CD4-positive, alpha-beta memory T cell (primary cell): Measurements from ENCODE around the gene CES1. TPM values are rescaled to one million over a fixed set of nuclear protein-coding genes. Genes with fewer than 3 reads are reported as not detected.
"Not testable (repeated sequence)": the region's sequence is repeated elsewhere in the genome, so short reads cannot be mapped to it uniquely, and the experiment has no call there.

Experiments
- CTCF ChIA-PET: fragments of 350-600 bp; sonication (Branson Sonifier 250); formaldehyde crosslinking; loops from one replicate; lab custom pipeline; 2021; ENCODE audit warnings: inconsistent platforms; ENCODE audit not compliant: partially characterized antibody; lab: Charles Lee
- POLR2A ChIA-PET: fragments of 350-600 bp; sonication (Branson Sonifier 250); formaldehyde crosslinking; loops from one replicate; lab custom pipeline; 2021; ENCODE audit not compliant: partially characterized antibody; lab: Charles Lee
- DNase-seq, 5 donors: peaks; one replicate each; pipeline versions ENCODE4 v3.0.0 to v3.0.0-alpha.2; 2020 to 2022; ENCODE audit warnings: mixed read lengths in 1 of 5
- H3K27ac ChIP-seq: one replicate; pipeline ENCODE4 v1.7.0; 2013; ENCODE audit warnings: low read depth, low read length
- H3K27me3 ChIP-seq: 2 replicates; pipeline ENCODE4 v1.7.0; 2013; ENCODE audit warnings: mild to moderate bottlenecking, low read length, moderate library complexity; ENCODE audit not compliant: insufficient read depth
- H3K36me3 ChIP-seq: 2 replicates; pipeline ENCODE4 v1.7.0; 2013; ENCODE audit warnings: mild to moderate bottlenecking, low read length, moderate library complexity; ENCODE audit not compliant: insufficient read depth
- H3K4me1 ChIP-seq: 2 replicates; pipeline ENCODE4 v1.7.0; 2013; ENCODE audit warnings: mild to moderate bottlenecking, low read length, moderate library complexity; ENCODE audit not compliant: insufficient read depth
- H3K4me3 ChIP-seq, 2 donors: one replicate each; pipeline ENCODE4 v1.7.0; 2013; ENCODE audit warnings: low read length in 2 of 2, mild to moderate bottlenecking in 1 of 2
- H3K9me3 ChIP-seq, 2 donors: one replicate each; pipeline ENCODE4 v1.7.0; 2013; ENCODE audit warnings: low read length in 2 of 2, control low read depth in 1 of 2; ENCODE audit not compliant: control insufficient read depth in 1 of 2
- H3K27ac Mint-ChIP-seq, 7 donors: one replicate each; pipeline ENCODE4 v1.8.0; 2020 to 2021; ENCODE audit warnings: mixed read lengths in 7 of 7, mild to moderate bottlenecking in 6 of 7, inconsistent platforms in 3 of 7, moderate library complexity in 3 of 7
- H3K27me3 Mint-ChIP-seq, 2 donors: one replicate each; pipeline ENCODE4 v1.8.0; 2020 to 2021; ENCODE audit warnings: mixed read lengths in 2 of 2
- H3K36me3 Mint-ChIP-seq, 2 donors: one replicate each; pipeline ENCODE4 v1.8.0; 2020 to 2021; ENCODE audit warnings: mixed read lengths in 2 of 2, inconsistent platforms in 1 of 2, mild to moderate bottlenecking in 1 of 2
- H3K4me1 Mint-ChIP-seq, 4 donors: one replicate each; pipeline ENCODE4 v1.8.0; 2020 to 2021; ENCODE audit warnings: mixed read lengths in 4 of 4, mild to moderate bottlenecking in 1 of 4
- H3K4me3 Mint-ChIP-seq, 8 donors: one replicate each; pipeline ENCODE4 v1.8.0; 2020 to 2021; ENCODE audit warnings: mixed read lengths in 8 of 8, mild to moderate bottlenecking in 7 of 8, moderate library complexity in 6 of 8, inconsistent platforms in 3 of 8
- H3K9me3 Mint-ChIP-seq, 8 donors: one replicate each; pipeline ENCODE4 v1.8.0; 2020 to 2021; ENCODE audit warnings: mixed read lengths in 8 of 8, mild to moderate bottlenecking in 5 of 8, inconsistent platforms in 3 of 8, moderate library complexity in 1 of 8
- intact Hi-C: fragments of 100-400 bp; cut with micrococcal nuclease; formaldehyde crosslinking; loops from one replicate; pipeline ENCODE4 v1.15.1; 2023
- polyA plus RNA-seq, 2 donors: library from polyadenylated mRNA; unstranded; fragments of 300-500 nt; fragmentation: Illumina TruSeq; gene quantifications; one replicate each; pipeline ENCODE4 v1.2.3, GENCODE V29; 2021
- total RNA-seq, 2 experiments: library from RNA; stranded (reverse); gene quantifications; one replicate each; pipeline ENCODE4 v1.2.3, GENCODE V29; 2021

The CES1 gene
- total and polyA plus RNA-seq, 4 experiments from 2014 or later: 0.47 to 2.1 (median 1.1) TPM

DNA sequence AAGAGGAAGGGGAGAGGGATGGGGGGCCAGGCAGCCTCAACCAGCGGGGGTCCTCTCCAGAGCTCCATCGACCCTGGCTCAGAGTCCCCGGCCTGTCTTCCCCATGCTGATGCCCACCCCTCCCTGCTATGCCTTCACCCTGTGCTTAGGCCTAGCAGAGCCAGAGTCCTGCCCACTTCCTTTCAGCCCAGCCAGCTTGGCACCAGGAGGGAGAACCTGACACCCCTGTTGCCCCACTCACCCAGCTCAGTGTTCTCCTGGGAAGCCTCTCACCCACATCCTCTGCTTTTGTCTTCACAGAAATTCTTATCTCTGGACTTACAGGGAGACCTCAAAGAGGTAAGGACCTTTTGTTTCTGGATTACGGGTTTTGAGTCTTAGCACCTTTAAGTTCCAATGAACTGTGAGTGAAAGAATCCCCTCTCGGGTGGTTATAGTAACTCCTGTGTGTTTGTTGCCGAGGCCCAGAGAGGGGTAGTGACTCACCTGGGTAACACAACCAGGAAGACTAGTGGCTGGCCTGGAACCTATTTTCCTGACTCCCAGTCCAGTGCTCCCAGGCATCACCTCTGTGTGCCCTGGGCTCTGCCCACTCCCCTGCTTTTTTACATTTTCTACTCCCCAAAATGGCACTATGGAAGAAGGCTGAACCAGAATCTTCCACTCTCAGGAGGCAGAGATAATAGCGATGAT, 53.3 kb downstream of the CES1 start:
- CTCF ChIA-PET: no interaction called here
- DNase-seq: no peak
- peaks cover 0 to 2% (median 0%) of the 10 kb centered on the region in 8 donors for H3K9me3 Mint-ChIP-seq
- no peak overlapping the region for H3K27ac Mint-ChIP-seq
- no peak overlapping the region for H3K27ac ChIP-seq
- no peaks in the 10 kb centered on the region for H3K36me3 Mint-ChIP-seq
- no peaks in the 10 kb centered on the region for H3K9me3 ChIP-seq
- H3K36me3 ChIP-seq: no peaks in the 10 kb centered on the region
- H3K4me1 ChIP-seq: no peaks in the 10 kb centered on the region
- no peak overlapping the region for H3K4me3 Mint-ChIP-seq
- intact Hi-C loops: no loop called here
- POLR2A ChIA-PET: no interaction called here
- no peaks in the 10 kb centered on the region for H3K27me3 ChIP-seq
- H3K4me1 Mint-ChIP-seq: no peaks in the 10 kb centered on the region
- H3K4me3 ChIP-seq: no peak overlapping the region
- peaks cover 5 to 13% of the 10 kb centered on the region in 2 donors for H3K27me3 Mint-ChIP-seq

DNA sequence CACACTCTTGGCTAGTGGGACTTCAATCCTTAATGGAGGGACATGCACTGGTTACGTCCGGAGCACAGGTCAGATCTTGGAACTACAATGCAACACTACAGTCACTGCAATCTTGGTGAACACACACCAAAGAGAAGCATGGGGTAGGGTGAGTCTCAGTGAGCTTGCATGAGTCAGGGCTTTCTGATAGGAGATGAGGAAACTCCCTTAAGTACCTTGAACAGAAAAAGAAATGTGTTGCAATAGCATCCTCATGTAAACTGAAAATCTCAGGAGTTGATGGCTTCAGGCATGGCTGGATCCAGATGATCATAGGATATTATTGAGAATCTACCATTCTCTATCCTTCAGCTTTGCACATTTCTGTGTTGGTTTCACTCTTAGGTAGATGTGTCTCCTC, 54.1 kb downstream of the CES1 start:
- Histone ChIP-seq H3K36me3 (no peaks in the 10 kb centered on the region), H3K4me3 (no peak overlapping the region), H3K9me3 (no peaks in the 10 kb centered on the region), H3K27ac (no peak overlapping the region), H3K4me1 (no peaks in the 10 kb centered on the region), H3K27me3 (no peaks in the 10 kb centered on the region)
- H3K36me3 Mint-ChIP-seq: no peaks in the 10 kb centered on the region
- no peaks in the 10 kb centered on the region for H3K4me1 Mint-ChIP-seq
- peaks cover 7 to 19% of the 10 kb centered on the region in 2 donors for H3K27me3 Mint-ChIP-seq
- no peak overlapping the region for H3K27ac Mint-ChIP-seq
- intact Hi-C loops: no loop called here
- DNase-seq: no peak
- peaks cover 0 to 2% (median 0%) of the 10 kb centered on the region in 8 donors for H3K9me3 Mint-ChIP-seq
- no peak overlapping the region for H3K4me3 Mint-ChIP-seq
- POLR2A ChIA-PET: no interaction called here
- CTCF ChIA-PET: no interaction called here

- no peak overlapping the region for H3K27ac Mint-ChIP-seq
- intact Hi-C loops: no loop called here
- no peaks in the 10 kb centered on the region for H3K36me3 Mint-ChIP-seq
- CTCF ChIA-PET: no interaction called here
- no peaks in the 10 kb centered on the region for H3K36me3 ChIP-seq
- H3K27me3 ChIP-seq: no peaks in the 10 kb centered on the region
- H3K27ac ChIP-seq: no peak overlapping the region
- H3K4me3 Mint-ChIP-seq: no peak overlapping the region
- H3K9me3 Mint-ChIP-seq: peaks cover 0 to 2% (median 0%) of the 10 kb centered on the region in 8 donors
- peaks cover 8 to 15% of the 10 kb centered on the region in 2 donors for H3K27me3 Mint-ChIP-seq
- H3K4me1 ChIP-seq: no peaks in the 10 kb centered on the region
- H3K9me3 ChIP-seq: no peaks in the 10 kb centered on the region
- H3K4me3 ChIP-seq: no peak overlapping the region
- H3K4me1 Mint-ChIP-seq: peaks cover 0 to 5% (median 1%) of the 10 kb centered on the region in 4 donors
- DNase-seq: no peak
- POLR2A ChIA-PET: no interaction called here
Measured at GRCh38 chr16:55775857-55776256, 57.0 kb downstream of the CES1 start.

GRCh38 chr16:55773859-55774549, 58.9 kb downstream of the CES1 start:
- Histone ChIP-seq H3K4me1 (no peaks in the 10 kb centered on the region), H3K4me3 (no peak overlapping the region), H3K27me3 (no peaks in the 10 kb centered on the region), H3K9me3 (no peaks in the 10 kb centered on the region), H3K36me3 (no peaks in the 10 kb centered on the region), H3K27ac (no peak overlapping the region)
- Mint-ChIP-seq H3K27me3 (peaks cover 8 to 15% of the 10 kb centered on the region in 2 donors), H3K4me1 (peaks cover 0 to 5% (median 1%) of the 10 kb centered on the region in 4 donors), H3K36me3 (no peaks in the 10 kb centered on the region), H3K4me3 (no peak overlapping the region), H3K9me3 (peaks cover 0 to 2% (median 0%) of the 10 kb centered on the region in 8 donors), H3K27ac (no peak overlapping the region)
- intact Hi-C loops: no loop called here
- no peak for DNase-seq
- ChIA-PET POLR2A (no interaction called here), CTCF (no interaction called here)

- no peak for DNase-seq
- CTCF ChIA-PET: no interaction called here
- POLR2A ChIA-PET: no interaction called here
- Mint-ChIP-seq H3K27me3 (peaks cover 1 to 14% of the 10 kb centered on the region in 2 donors), H3K4me1 (no peaks in the 10 kb centered on the region), H3K9me3 (peaks cover 0 to 2% (median 0%) of the 10 kb centered on the region in 8 donors), H3K4me3 (no peak overlapping the region), H3K36me3 (no peaks in the 10 kb centered on the region), H3K27ac (no peak overlapping the region)
- Histone ChIP-seq H3K4me3 (no peak overlapping the region), H3K27ac (no peak overlapping the region), H3K4me1 (no peaks in the 10 kb centered on the region), H3K9me3 (no peaks in the 10 kb centered on the region), H3K27me3 (no peaks in the 10 kb centered on the region), H3K36me3 (no peaks in the 10 kb centered on the region)
- intact Hi-C loops: no loop called here
Measured at GRCh38 chr16:55765161-55765560, 67.7 kb downstream of the CES1 start.

GRCh38 chr16:55760310-55761001, 72.4 kb downstream of the CES1 start:
- Histone ChIP-seq H3K4me3 (no peak overlapping the region), H3K27me3 (no peaks in the 10 kb centered on the region), H3K9me3 (no peaks in the 10 kb centered on the region), H3K36me3 (no peaks in the 10 kb centered on the region), H3K27ac (no peak overlapping the region), H3K4me1 (no peaks in the 10 kb centered on the region)
- Mint-ChIP-seq H3K36me3 (no peaks in the 10 kb centered on the region), H3K4me1 (no peaks in the 10 kb centered on the region), H3K27me3 (peaks cover 4 to 10% of the 10 kb centered on the region in 2 donors), H3K9me3 (peaks cover 0 to 2% (median 0%) of the 10 kb centered on the region in 8 donors), H3K4me3 (no peak overlapping the region), H3K27ac (no peak overlapping the region)
- intact Hi-C loops: no loop called here
- DNase-seq: no peak
- CTCF ChIA-PET: interaction anchor here (0.7 kb wide), 1 partner anchor 17 kb away, joined by 3 read pairs; no protein-coding TSS in a partner anchor
- POLR2A ChIA-PET: interaction anchor here (1.5 kb wide), 1 partner anchor 12 kb away, joined by 3 read pairs; no protein-coding TSS in a partner anchor

DNA sequence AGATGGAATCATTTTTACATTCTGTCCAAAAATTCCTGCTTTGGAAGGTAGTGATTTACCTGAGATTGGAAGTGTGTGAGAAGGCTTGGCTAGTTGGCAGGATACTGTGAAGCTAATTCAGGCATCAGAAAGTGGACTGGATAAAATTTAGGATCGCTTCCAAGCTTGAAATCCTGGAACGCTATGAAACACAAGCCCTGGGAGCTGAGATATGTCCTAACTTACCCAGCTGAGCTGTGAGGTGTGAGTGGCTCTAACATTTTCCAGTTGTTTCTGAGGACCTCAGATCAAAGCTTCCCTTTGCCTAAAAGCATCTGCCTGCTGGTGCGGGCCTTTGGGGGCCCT, 73.0 kb downstream of the CES1 start:
- H3K27me3 Mint-ChIP-seq, H3K4me3 ChIP-seq, H3K9me3 Mint-ChIP-seq, H3K27ac ChIP-seq, H3K4me1 Mint-ChIP-seq, H3K4me3 Mint-ChIP-seq, H3K36me3 ChIP-seq, DNase-seq, H3K27me3 ChIP-seq, intact Hi-C loops, H3K4me1 ChIP-seq, H3K36me3 Mint-ChIP-seq, H3K27ac Mint-ChIP-seq, H3K9me3 ChIP-seq: not testable (repeated sequence)
- POLR2A ChIA-PET: interaction anchor here (1.5 kb wide), 1 partner anchor 13 kb away, joined by 3 read pairs; no protein-coding TSS in a partner anchor
- CTCF ChIA-PET: interaction anchor here (0.7 kb wide), 1 partner anchor 17 kb away, joined by 3 read pairs; no protein-coding TSS in a partner anchor
